ENCODE data around the gene LRRC74B.

Gene LRRC74B

GRCh38 chr22:21075516-21076138 lies 29.9 kb downstream of the LRRC74B start:
- TF ChIP-seq CTCF (IDR thresholded peaks at IDR 0.05) = no peak
- Histone ChIP-seq H3K36me3 (ENCODE audit: control insufficient read depth, insufficient read depth, low read length) (no peaks in the 10 kb centered on the region), H3K4me1 (no peaks in the 10 kb centered on the region), H3K27ac (no peak overlapping the region), H3K4me3 (ENCODE audit: low read depth, low read length) (no peak overlapping the region), H3K9me3 (ENCODE audit: control insufficient read depth, low read length) (no peaks in the 10 kb centered on the region), H2AFZ (no peak overlapping the region), H3K4me2 (ENCODE audit: low read length) (no peak overlapping the region), H3K9ac (no peak overlapping the region), H3K79me2 (no peaks in the 10 kb centered on the region), H3K27me3 (ENCODE audit: control insufficient read depth, insufficient read depth, low read length) (no peaks in the 10 kb centered on the region)

- no peaks in the 10 kb centered on the region for H3K4me1 ChIP-seq
- H3K4me3 ChIP-seq (ENCODE audit: low read depth, low read length) = no peak overlapping the region
- H3K27me3 ChIP-seq (ENCODE audit: control insufficient read depth, insufficient read depth, low read length) = no peaks in the 10 kb centered on the region
- H3K4me2 ChIP-seq (ENCODE audit: low read length) = no peak overlapping the region
- no peaks in the 10 kb centered on the region for H3K9me3 ChIP-seq (ENCODE audit: control insufficient read depth, low read length)
- no peaks in the 10 kb centered on the region for H3K79me2 ChIP-seq
- H2AFZ ChIP-seq = no peak overlapping the region
- TF ChIP-seq CTCF (IDR thresholded peaks at IDR 0.05) = no peak
- H3K9ac ChIP-seq = no peak overlapping the region
- no peak overlapping the region for H3K27ac ChIP-seq
- no peaks in the 10 kb centered on the region for H3K36me3 ChIP-seq (ENCODE audit: control insufficient read depth, insufficient read depth, low read length)
These were observed 31.3 kb downstream of the LRRC74B start for GRCh38 chr22:21076912-21077625.

- no peak overlapping the region for H3K27ac ChIP-seq
- no peak overlapping the region for H3K9ac ChIP-seq
- no peak overlapping the region for H3K4me3 ChIP-seq (ENCODE audit: low read depth, low read length)
- no peaks in the 10 kb centered on the region for H3K27me3 ChIP-seq (ENCODE audit: control insufficient read depth, insufficient read depth, low read length)
- H3K9me3 ChIP-seq (ENCODE audit: control insufficient read depth, low read length) = no peaks in the 10 kb centered on the region
- H3K36me3 ChIP-seq (ENCODE audit: control insufficient read depth, insufficient read depth, low read length) = no peaks in the 10 kb centered on the region
- no peak overlapping the region for H2AFZ ChIP-seq
- no peaks in the 10 kb centered on the region for H3K4me1 ChIP-seq
- no peak overlapping the region for H3K4me2 ChIP-seq (ENCODE audit: low read length)
- no peaks in the 10 kb centered on the region for H3K79me2 ChIP-seq
- TF ChIP-seq CTCF (IDR thresholded peaks at IDR 0.05) = no peak
These were observed 32.2 kb downstream of the LRRC74B start for GRCh38 chr22:21077884-21078508.

- H2AFZ ChIP-seq = no peak overlapping the region
- no peaks in the 10 kb centered on the region for H3K79me2 ChIP-seq
- no peaks in the 10 kb centered on the region for H3K36me3 ChIP-seq (ENCODE audit: control insufficient read depth, insufficient read depth, low read length)
- H3K4me1 ChIP-seq = no peaks in the 10 kb centered on the region
- TF ChIP-seq CTCF (IDR thresholded peaks at IDR 0.05) = no peak
- no peaks in the 10 kb centered on the region for H3K27me3 ChIP-seq (ENCODE audit: control insufficient read depth, insufficient read depth, low read length)
- H3K4me3 ChIP-seq (ENCODE audit: low read depth, low read length) = no peak overlapping the region
- no peaks in the 10 kb centered on the region for H3K9me3 ChIP-seq (ENCODE audit: control insufficient read depth, low read length)
- H3K9ac ChIP-seq = no peak overlapping the region
- no peak overlapping the region for H3K4me2 ChIP-seq (ENCODE audit: low read length)
- H3K27ac ChIP-seq = no peak overlapping the region
These were observed 33.2 kb downstream of the LRRC74B start for GRCh38 chr22:21078916-21079315.
